ENCODE data around the gene USP15.

The USP15 gene

DNA sequence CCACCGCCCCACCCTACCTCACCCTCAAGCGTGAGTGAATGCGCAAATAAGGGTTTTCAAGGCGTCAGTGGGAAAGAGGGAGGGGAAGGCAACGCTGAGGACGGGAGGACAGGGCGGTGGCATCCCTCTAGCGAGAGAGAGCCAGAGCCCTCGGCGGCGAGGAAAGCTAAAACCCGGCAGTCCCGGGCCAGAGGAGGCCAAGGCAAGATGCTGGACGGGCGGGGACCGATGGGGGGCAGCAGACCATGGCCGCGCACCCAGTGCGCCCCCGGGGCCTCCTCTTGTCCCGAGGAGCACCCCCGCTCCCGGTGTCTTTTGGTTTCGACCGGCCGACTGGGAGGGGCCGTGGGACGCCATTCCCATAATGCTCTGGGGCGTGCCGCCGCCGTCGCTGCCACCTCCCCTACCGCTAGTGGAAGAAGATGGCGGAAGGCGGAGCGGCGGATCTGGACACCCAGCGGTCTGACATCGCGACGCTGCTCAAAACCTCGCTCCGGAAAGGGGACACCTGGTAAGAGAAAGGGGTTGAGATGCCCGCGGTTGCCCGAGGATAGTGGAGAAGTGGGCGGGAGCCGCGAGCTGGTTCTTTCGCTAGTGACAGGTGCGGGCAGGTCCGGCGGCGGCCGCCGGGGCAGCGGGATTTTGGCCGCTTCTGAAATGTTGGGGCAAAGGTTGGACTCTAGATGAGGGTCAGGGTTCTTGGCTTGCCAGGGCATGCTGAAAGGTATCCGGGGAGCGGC is at the start of gene USP15:
Gene USP15, plus strand, starts transcription at position 412 of the 740 bp plus-strand sequence. Its CDS starts 11 bp downstream, at position 423.
- peak; percentile 97 for DNase-seq (ENCODE audit: low spot score)

DNA sequence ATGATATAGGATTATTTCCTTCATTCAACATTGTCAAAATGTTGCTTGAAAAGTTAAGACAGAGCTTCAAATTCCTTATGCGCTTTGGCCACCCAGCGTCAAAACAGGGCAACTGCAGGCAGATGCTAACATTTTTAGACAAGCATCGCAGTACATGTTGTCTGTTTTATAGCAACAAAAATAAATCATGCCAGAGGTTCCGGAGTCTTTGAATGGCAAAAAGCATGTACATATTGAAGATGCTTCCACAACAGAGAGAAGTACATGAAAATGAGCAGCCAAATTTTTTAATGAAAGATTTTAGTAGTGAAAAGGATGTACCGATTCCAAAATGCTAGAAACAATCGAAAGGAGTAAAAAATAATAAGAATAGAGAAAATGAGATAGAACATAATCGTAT is 49.8 kb upstream of the USP15 start:
- peak; percentile 48 for DNase-seq (ENCODE audit: low spot score)

DNA sequence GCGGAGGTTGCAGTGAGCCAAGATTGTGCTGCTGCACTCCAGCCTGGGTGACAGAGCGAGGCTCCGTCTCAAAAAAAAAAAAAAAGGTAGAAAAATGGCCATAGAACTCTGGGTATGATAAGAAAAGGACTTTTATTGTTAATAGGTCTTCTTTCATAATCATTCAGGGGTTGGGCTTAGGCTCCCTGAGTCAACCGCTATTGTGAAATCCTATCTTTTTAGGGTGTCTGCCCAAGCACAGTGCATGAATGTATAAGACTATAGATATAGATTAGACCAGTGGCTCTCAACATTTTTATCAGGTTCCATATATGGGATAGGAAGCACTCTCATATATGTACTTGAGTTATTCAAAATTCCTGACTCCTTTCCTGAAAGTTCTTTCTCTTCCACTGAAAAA is 48.7 kb upstream of the USP15 start:
- no peak for DNase-seq (ENCODE audit: low spot score)

DNA sequence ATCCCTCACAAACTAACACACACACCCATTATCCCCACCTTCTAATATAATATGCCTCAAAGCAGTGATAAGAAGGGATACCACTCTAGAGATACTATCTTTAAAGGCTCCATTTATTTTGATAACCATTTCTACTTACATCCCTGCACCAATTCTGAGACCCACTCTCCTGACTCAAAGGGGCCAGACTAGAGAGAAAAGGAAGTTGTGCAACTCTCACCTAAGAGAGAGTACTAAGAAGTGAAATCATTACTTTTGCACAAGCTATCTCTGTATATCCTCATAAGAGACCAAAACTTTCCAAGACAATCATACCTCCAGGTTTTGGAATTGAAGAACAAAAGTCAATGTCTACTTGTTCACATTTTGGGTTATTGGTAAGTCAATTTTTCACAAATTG is 45.4 kb upstream of the USP15 start:
- no peak for DNase-seq (ENCODE audit: low spot score)

DNA sequence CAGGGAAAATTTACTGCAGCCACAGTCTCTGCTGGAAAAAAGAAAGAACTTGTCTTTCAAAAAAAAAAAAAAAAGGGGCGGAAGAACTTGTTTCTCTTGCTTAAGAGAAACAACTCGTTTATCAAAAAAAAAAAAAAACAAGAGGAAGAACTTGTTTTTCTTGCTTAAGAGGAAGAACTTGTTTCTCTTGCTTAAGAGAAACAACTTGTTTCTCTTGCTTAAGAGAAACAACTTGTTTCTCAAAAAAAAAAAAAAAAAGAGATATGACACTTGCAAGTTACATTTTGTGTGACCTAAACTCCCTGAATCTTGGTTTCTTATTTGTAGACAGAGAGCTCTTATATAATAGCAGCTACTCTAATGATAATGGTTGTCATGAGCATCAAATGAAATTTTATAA is 44.7 kb upstream of the USP15 start:
- DNase-seq (ENCODE audit: low spot score), result no peak

DNA sequence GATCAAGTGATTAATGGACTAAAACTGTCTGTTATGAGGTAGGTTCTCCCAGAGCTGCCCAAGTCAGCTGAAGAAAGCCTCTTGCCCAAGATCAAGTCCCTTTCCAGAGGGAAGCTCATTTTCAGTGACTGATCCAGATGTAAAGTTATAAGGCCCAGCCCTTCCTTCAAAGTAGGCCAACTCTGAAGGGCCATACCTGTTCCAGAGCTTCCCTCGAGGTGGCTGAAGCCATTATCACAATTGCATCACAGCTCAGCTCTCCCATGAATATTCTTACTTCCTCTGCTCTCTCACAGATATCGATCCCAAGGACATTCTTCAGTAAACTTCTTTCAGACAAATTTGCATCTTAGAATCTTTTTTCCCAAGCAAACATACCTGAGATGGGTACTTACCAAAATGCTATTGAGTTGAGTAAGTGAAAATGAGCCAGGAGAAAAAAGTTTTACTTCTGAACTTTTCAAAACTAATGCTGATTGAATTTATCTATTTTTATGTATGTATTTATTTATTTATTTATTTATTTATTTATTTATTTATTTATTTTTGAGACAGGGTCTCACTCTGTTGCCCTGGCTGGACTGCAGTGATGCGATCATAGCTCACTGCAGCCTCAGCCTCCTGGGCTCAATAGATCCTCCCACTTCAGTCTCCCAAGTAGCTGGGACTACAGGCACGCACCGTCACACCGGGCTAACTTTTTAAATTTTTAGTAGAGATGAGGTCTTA is 42.6 kb upstream of the USP15 start:
- DNase-seq (ENCODE audit: low spot score), result no peak

DNA sequence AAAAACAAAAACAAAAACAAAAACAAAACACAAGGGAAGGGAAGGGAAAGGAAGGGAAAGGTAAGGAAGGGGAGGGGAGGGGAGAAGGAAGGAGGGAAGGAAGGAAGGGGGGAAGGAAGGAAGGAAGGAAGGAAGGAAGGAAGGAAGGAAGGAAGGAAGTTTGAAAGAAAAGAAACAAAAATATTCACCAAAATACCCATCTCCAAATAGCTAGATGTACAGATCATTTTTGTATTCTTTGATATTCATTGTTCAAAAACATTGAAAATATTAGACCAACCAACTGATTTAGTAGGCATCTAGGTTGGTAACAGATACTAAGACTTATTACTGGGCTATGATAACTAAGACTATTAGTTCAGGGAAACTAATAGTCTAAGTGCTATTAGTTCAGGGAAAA is 39.1 kb upstream of the USP15 start:
- DNase-seq (ENCODE audit: low spot score), result no peak

DNA sequence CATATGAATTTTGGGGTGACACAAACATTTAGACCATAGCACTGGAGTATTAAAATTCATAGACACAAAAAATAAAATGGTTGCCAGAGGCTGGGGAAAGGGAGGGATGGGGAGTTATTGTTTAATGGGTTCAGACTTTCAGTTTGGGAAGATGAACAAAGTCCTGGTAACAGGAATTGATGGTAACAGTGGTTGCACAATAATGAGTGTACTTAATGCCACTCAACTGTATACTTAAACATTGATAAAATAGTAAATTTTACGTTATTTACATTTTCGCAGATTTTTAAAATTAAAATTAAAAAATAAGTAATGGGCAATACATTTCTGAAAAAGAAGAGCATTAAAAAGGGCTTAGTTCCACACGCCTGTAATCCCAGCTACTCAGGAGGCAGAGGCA is 35.6 kb upstream of the USP15 start:
- DNase-seq (ENCODE audit: low spot score), result no peak

DNA sequence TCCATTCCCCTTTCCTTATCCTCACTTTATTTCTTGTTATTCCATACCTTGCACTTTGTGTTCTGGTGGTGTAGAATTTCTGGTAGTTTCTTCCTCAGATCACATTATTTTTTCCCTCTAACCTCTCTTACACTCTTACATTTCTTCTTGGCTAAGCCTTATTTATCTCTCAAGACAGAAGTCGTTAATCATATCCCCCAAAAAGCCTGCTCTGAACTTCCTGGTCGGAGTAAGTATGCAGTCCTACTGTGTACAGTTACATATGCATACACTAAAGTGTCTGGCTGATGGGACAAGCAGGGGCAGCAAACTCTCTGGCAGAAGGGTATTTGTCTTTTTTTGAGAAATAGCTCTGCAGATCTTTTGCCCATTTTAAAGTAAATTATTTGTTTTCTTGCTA is 33.1 kb upstream of the USP15 start:
- DNase-seq (ENCODE audit: low spot score), result no peak

DNA sequence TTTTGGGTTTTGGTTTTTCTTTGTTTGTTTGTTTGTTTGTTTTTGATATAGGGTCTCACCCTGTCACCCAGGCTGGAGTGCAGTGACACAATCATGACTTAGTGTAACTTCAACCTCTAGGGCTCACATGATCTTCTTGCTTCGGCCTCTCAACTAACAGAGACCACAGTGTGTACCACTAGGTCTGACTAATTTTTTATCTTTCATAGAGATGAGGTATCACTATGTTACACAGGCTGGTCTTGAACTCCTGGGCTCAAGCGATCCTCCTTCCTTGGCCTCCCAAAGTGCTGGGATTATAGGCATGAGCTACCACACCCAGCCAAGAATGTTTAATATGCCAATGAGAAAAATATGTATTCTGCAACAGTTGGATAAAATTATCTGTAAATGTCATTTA is 29.6 kb upstream of the USP15 start:
- no peak for DNase-seq (ENCODE audit: low spot score)

DNA sequence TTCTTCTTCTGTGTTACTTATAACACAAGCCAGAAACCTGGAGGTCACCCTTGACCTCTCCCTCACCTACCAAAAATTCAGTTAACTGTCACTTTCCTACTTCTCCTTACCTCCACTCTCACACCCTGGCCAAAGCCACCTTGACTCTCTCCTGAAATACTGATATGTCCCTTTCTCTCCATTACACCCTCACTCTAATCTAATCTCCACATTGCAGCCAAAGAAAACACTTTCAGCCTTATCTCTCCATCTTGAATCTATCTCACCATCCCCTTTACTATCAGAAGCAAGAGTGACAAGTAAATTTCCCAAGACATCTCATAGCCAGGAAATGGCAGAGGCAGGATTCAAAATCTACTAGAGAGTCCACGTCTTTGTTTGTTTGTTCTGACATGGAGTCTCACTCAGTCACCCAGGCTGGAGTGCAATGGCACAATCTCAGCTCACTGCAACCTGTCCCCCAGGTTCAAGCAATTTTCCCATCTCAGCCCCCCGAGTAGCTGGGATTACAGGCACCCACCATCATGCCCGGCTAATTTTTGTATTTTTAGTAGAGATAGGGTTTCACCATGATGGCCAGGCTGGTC is 28.0 kb upstream of the USP15 start:
- no peak for DNase-seq (ENCODE audit: low spot score)

DNA sequence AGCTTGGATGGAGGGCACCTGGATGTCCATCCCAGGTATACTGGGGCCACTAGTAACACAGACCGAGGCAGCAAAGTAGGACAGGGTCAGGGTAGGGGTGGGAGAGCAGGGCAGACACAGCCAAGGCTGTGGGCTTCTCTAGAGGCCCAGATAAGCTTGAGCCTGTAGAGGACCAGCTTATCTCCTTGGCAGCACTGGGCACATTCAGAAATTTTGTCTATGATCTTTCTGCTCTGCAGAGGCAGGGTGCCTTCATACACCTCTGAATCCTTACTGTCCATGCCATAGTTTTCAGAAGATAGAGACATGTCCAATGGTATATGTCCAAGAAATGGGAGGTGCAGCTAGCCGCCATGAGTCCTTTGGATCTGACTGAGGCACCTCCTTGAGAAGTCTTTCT is 26.4 kb upstream of the USP15 start:
- DNase-seq (ENCODE audit: low spot score), result no peak

DNA sequence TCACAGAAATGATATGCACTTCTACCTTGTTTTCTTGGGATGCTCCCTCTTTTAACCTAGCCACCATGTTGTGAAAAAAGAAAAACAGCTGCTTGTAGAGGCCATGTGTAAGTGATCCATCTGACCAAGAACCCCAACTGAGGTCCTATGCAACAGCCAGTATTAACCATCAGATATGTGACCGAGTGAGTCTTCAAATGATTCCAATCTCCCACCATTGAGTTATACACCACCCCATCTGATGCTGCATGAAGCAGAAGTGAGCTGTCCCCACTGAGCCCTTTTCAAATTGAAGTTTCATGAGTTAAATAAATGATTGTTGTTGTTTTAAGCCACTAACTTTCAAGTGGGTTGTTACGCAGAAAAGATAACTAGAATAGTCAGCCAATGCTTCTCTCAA is 20.6 kb upstream of the USP15 start:
- DNase-seq (ENCODE audit: low spot score), result no peak

DNA sequence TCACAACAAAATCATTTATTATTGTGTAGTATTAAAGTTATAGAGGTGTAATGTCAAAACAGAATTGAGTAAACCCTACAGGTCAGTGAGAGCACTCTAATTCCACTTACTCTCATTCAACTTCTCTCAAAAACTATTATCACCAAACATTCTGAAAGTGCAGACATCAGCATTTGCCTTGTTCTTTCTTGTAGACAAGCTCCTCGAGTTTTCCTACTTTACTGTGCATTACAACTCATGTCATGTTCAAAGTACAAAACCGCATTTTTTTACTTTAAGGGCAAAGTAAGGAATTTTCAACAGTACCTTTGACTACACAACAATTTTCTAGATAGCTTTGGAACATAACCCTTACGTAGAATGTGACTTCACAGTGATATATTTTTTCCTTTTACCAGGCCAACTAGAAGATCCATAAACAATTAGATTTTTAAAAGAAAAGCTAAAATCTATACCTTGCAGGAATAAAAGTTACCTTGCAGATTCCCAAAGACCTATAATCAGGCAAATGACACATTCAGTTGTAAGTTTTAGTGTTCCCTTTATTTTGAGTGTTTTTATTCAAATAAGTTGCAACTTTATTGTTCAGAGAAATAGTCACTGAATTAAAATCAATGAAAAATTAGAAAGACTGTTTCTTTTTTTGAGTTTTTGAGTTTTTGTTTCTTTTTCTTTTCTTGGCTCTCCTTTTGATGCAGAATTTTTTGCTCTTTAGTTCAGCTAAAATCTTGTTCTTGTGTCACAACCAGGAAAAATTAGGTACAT is 12.7 kb upstream of the USP15 start:
- no peak for DNase-seq (ENCODE audit: low spot score)

DNA sequence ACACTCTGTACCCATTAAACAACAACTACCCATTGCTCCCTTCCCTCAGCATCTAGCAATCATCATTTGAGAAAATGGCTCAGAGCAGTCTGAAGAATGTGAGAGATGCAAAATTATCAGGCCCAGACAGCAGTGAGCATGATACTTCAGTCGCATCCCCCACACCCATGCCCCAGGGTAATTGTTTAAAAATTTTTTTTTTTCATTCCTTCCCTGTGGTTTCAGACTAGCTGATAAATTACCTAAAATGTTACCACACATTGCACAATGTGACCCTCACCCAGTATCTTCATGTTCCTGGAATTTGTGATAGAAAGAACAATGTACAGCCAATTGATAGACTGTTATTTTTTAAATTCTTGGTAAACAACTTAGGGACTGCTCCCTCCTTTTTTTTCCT is 11.3 kb upstream of the USP15 start:
- no peak for DNase-seq (ENCODE audit: low spot score)

DNA sequence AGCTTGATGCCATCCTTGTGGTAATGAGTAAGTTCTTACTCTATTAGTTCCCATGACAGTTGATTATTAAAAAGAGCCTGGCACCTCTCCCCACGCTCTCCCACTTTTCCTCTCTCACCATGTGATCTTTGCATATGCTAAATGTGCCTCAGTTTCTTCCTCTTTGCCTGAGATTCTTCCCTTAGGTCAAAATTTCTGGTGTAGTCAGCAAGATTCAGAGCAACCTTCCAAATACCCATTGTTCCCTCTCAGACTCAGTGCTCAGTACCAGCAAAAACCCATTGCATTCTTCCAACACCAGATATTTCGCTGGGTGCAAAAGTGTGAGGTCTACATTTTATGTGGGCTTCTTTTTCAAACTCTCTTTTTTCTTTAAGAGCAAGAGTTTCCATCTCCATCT is 10.8 kb upstream of the USP15 start:
- DNase-seq (ENCODE audit: low spot score), result no peak

DNA sequence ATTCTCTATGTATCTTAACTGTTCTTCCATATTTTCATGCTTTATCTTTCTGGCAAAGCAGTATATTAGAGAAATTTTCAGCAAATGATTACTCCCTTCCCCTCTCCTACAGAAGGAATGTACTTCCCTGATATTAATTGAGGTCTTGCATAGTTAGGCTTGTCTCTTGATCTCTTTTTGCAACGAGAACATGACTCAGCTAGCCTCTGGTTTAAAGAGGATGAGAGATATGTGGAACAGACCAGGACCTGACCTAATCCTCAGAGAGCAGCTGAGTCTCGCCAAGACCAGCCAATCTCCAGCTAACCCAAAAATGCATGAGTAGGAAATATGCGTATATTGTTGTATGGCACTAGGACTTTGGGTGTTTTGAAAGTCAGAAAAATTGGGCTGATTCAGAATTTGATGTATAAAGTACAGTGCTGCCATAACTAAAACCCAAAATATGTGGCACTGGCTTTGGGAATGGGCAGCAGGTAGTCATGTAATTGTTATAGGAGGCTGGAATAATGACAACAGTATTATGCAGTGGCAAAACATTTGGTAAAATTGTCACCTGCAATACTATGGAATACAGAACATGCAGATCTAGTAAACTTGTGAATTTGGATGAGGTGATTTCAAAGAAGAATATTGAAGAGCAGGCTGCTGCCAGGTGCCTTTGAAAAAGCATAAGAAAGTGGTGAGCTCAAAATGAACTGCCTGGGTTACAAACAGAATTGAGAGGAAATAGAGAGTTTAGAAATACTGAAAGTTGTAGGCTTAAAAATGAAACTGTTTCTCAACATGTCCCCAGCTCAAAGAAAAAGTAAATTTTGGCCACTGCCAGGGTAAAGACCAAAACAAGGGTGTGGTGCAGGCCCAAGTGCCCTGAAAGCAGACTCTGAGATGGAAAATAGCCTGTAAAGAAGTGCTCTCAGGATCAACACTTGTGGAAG is 9.3 kb upstream of the USP15 start:
- DNase-seq (ENCODE audit: low spot score), result no peak

DNA sequence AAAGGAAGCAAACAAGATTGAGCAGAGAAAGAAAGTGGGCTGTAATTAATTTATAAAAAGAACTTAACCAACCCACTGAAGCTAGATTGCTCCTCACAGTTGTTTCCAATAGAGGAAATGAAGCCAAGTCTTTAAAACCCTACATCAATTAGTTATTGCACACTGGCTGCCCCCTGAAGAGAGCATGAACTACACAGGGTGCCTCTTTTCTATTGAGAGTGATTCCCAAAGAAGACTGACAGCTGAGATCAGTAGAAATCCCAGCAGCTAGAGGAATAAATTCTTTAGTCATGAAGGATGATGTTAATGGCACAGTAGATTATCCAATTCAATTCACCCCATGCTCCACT is 8.6 kb upstream of the USP15 start:
- no peak for DNase-seq (ENCODE audit: low spot score)

DNA sequence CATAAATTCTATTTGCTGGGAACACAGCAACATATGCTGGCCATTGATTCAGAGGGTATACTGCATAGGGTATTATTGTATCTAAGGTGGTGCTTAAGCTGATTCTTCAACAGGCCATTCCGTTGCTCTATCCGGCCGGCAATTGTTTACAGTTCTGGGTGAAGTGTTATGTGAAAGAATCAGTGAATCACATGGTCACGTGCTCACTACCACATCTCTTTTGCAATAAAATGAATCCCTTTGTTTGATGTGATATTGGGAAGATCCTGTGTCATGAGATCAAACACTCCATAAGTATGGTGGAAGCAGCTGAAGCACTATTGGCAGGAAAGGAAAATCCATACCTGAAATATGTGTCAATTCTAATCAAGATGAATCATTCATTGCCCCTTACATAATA is 7.6 kb upstream of the USP15 start:
- DNase-seq (ENCODE audit: low spot score), result no peak

DNA sequence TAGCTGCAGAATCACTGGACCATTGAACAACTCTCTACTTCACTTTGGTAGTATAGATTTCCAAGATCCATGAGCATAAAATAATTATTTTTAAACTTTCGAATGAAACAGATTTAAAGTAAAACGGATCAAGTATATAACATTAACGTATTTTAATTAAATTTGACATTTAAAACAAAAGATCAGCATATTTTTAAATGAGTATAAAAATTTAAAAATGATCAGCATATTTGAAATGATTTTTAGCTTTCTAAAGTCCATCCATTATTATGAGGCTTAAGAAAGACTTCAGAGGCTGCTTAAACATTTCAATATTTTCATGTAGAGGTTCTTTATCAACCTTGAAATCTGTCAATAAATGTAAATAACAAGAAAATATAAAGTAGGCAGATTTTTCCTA is 5.2 kb upstream of the USP15 start:
- DNase-seq (ENCODE audit: low spot score), result no peak

DNA sequence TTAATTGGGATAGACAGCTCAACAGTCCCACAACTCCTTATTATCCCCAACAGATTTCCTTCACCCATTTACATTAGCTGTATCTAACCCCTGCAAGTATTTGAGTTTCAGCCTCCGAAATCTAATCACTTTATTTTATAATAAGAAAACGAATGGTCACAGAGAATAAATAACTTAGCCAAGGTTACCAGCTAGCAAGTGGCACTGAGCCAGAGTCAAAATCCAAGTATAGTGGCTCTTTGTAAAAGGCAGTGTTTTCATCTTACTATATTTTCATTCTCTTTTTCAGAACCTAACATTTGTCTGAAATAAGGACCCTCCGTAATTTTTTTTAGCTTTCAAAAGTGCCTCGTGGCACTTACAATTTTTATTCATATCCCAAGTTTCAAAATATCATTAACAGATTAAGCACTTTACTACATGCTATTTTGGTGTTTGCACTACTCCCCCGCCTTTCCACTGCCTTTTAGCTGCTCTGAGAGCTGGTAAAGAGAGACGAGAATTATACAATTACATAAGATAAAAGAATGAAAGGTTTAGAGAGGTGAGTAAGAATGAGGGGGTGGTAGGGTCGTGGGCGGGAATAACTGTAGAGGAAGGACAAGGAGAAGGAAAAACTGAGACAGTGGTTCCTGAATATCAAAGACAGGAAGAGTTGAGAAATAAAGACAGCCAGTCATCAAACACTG is 3.7 kb upstream of the USP15 start:
- no peak for DNase-seq (ENCODE audit: low spot score)

All from kidney tubule cell (primary cell).